Suprapubic skin (tissue), 4 donors: ENCODE measurements around the gene GALNT2. TPM values are rescaled to one million over a fixed set of nuclear protein-coding genes. Genes with fewer than 3 reads are reported as not detected.

Experiments used
- DNase-seq, 2 donors: peaks; one replicate each; pipeline ENCODE4 v3.0.0-alpha.2; 2019; ENCODE audit warnings: low spot score in 2 of 2
- H3K27ac ChIP-seq: fragments of 200-600 bp; sonication (generic); one replicate; pipeline ENCODE4 v1.5.1; 2019
- H3K27me3 ChIP-seq: fragments of 200-600 bp; sonication (generic); one replicate; pipeline ENCODE4 v1.5.1; 2019
- H3K36me3 ChIP-seq: fragments of 200-600 bp; sonication (generic); one replicate; pipeline ENCODE4 v1.5.1; 2019
- H3K4me1 ChIP-seq: fragments of 200-600 bp; sonication (generic); one replicate; pipeline ENCODE4 v1.5.1; 2019
- H3K4me3 ChIP-seq: fragments of 200-600 bp; sonication (generic); one replicate; pipeline ENCODE4 v1.5.1; 2019; ENCODE audit warnings: mild to moderate bottlenecking
- H3K9me3 ChIP-seq: fragments of 200-600 bp; sonication (generic); one replicate; pipeline ENCODE4 v1.5.1; 2019
- CTCF ChIP-seq, 2 donors: fragments of 200-600 bp in 1 of 2; fragments of 450-650 bp in 1 of 2; sonication (generic) in 1 of 2; IDR thresholded peaks; one replicate each; pipeline ENCODE4 v1.5.1; 2016 to 2019; ENCODE audit warnings: antibody characterized with exemption in 2 of 2, mild to moderate bottlenecking in 1 of 2, moderate library complexity in 1 of 2
- EP300 ChIP-seq: sonication (generic); formaldehyde crosslinking; IDR thresholded peaks from one replicate; pipeline ENCODE4 v1.6.1; 2017; ENCODE audit warnings: antibody characterized with exemption
- POLR2A ChIP-seq, 2 donors: fragments of 450-650 bp; IDR thresholded peaks; one replicate each; pipeline ENCODE4 v1.6.1; 2017; ENCODE audit warnings: antibody characterized with exemption in 2 of 2, mild to moderate bottlenecking in 2 of 2, moderate library complexity in 2 of 2
- POLR2AphosphoS5 ChIP-seq, 3 donors: sonication (generic); formaldehyde crosslinking; IDR thresholded peaks; one replicate each; pipeline ENCODE4 v1.6.1; 2017; ENCODE audit warnings: antibody characterized with exemption in 3 of 3
- WGBS: methylation state at CpG from one replicate; pipeline ENCODE4 v1.1.5; 2018; 5-methylcytosine and 5-hydroxymethylcytosine counted together
- total RNA-seq, 4 donors: library from RNA; depleted of rRNA; stranded (reverse); fragments of >200 nt; gene quantifications; one replicate each; pipeline ENCODE4 v1.1.0, GENCODE V29; 2016

Gene GALNT2
- total RNA-seq, 4 donors from 2014 or later: 24.1 to 40.2 (median 36.4) TPM

- no peaks in the 10 kb centered on the region for H3K36me3 ChIP-seq
- H3K27ac ChIP-seq: no peak overlapping the region
- no peak for TF ChIP-seq POLR2A (IDR thresholded peaks at IDR 0.05)
- WGBS: 75% methylated on average over 7 of the region's 7 CpGs
- H3K4me1 ChIP-seq: no peaks in the 10 kb centered on the region
- no peaks in the 10 kb centered on the region for H3K9me3 ChIP-seq
- no peak overlapping the region for H3K4me3 ChIP-seq
- no peaks in the 10 kb centered on the region for H3K27me3 ChIP-seq
- no peak for DNase-seq
These were observed 163.2 kb downstream of the GALNT2 start for GRCh38 chr1:230230273-230230672.

GRCh38 chr1:230230948-230231773 is 164.1 kb downstream of the GALNT2 start:
- Histone ChIP-seq H3K36me3 (peaks cover 4% of the 10 kb centered on the region), H3K9me3 (no peaks in the 10 kb centered on the region), H3K4me3 (no peak overlapping the region), H3K27ac (no peak overlapping the region), H3K4me1 (no peaks in the 10 kb centered on the region), H3K27me3 (no peaks in the 10 kb centered on the region)
- 85% methylated on average over 8 of the region's 8 CpGs for WGBS
- no peak for DNase-seq
- TF ChIP-seq CTCF (IDR thresholded peaks at IDR 0.05) (no peak), EP300 (no peak), POLR2A (IDR thresholded peaks at IDR 0.05) (no peak)

- Histone ChIP-seq H3K9me3 (no peaks in the 10 kb centered on the region), H3K4me3 (no peak overlapping the region), H3K27me3 (no peaks in the 10 kb centered on the region), H3K36me3 (peaks cover 9% of the 10 kb centered on the region), H3K4me1 (no peaks in the 10 kb centered on the region), H3K27ac (no peak overlapping the region)
- 64% methylated on average over 7 of the region's 7 CpGs for WGBS
- DNase-seq: no peak
- TF ChIP-seq CTCF (IDR thresholded peaks at IDR 0.05) (no peak), EP300 (no peak)
These were observed 164.7 kb downstream of the GALNT2 start for GRCh38 chr1:230231774-230232145.

- Histone ChIP-seq H3K27me3 (no peaks in the 10 kb centered on the region), H3K36me3 (peaks cover 15% of the 10 kb centered on the region), H3K27ac (no peak overlapping the region), H3K9me3 (no peaks in the 10 kb centered on the region), H3K4me3 (no peak overlapping the region), H3K4me1 (no peaks in the 10 kb centered on the region)
- 72% methylated on average over 10 of the region's 10 CpGs for WGBS
- TF ChIP-seq EP300 (no peak), POLR2A (IDR thresholded peaks at IDR 0.05) (no peak), CTCF (IDR thresholded peaks at IDR 0.05) (no peak), POLR2AphosphoS5 (IDR thresholded peaks at IDR 0.05) (no peak)
- no peak for DNase-seq
These were observed 165.3 kb downstream of the GALNT2 start for GRCh38 chr1:230232371-230232771.

GRCh38 chr1:230233786-230234185 is 166.7 kb downstream of the GALNT2 start:
- Histone ChIP-seq H3K27me3 (no peaks in the 10 kb centered on the region), H3K9me3 (no peaks in the 10 kb centered on the region), H3K4me1 (no peaks in the 10 kb centered on the region), H3K4me3 (no peak overlapping the region), H3K36me3 (peaks cover 17% of the 10 kb centered on the region), H3K27ac (no peak overlapping the region)
- no peak for TF ChIP-seq POLR2A (IDR thresholded peaks at IDR 0.05)
- no peak for TF ChIP-seq POLR2AphosphoS5 (IDR thresholded peaks at IDR 0.05)
- TF ChIP-seq CTCF (IDR thresholded peaks at IDR 0.05): no peak
- TF ChIP-seq EP300: no peak
- WGBS: 96% methylated on average over 4 of the region's 4 CpGs
- no peak for DNase-seq

GRCh38 chr1:230235876-230236275 is 168.8 kb downstream of the GALNT2 start:
- H3K9me3 ChIP-seq: no peaks in the 10 kb centered on the region
- no peaks in the 10 kb centered on the region for H3K4me1 ChIP-seq
- H3K4me3 ChIP-seq: no peak overlapping the region
- no peak for TF ChIP-seq POLR2AphosphoS5 (IDR thresholded peaks at IDR 0.05)
- TF ChIP-seq CTCF (IDR thresholded peaks at IDR 0.05): no peak
- TF ChIP-seq POLR2A (IDR thresholded peaks at IDR 0.05): no peak
- no peak for TF ChIP-seq EP300
- H3K27ac ChIP-seq: no peak overlapping the region
- peaks cover 26% of the 10 kb centered on the region for H3K36me3 ChIP-seq
- no peaks in the 10 kb centered on the region for H3K27me3 ChIP-seq
- no peak for DNase-seq
- 96% methylated on average over 7 of the region's 7 CpGs for WGBS
